Stimulated activated naive CD8-positive, alpha-beta T cell treated with anti-CD3 and anti-CD28 coated beads, Interleukin-15, Interleukin-2, amounts not matched to agents 100 ng/mL and 50 ng/mL, for 24 hours (primary cell): ENCODE results near the gene HCFC1R1.

Source experiments
- H3K27ac Mint-ChIP-seq: one replicate; pipeline ENCODE4 v1.8.0; 2021; ENCODE audit warnings: mild to moderate bottlenecking, mixed read lengths
- H3K27me3 Mint-ChIP-seq: one replicate; pipeline ENCODE4 v1.8.0; 2021; ENCODE audit warnings: mixed read lengths
- H3K36me3 Mint-ChIP-seq: one replicate; pipeline ENCODE4 v1.8.0; 2021; ENCODE audit warnings: low read depth, mixed read lengths
- H3K4me1 Mint-ChIP-seq: one replicate; pipeline ENCODE4 v1.8.0; 2021; ENCODE audit warnings: low read depth, mixed read lengths
- H3K4me3 Mint-ChIP-seq: one replicate; pipeline ENCODE4 v1.8.0; 2021; ENCODE audit warnings: mild to moderate bottlenecking, mixed read lengths
- H3K9me3 Mint-ChIP-seq: one replicate; pipeline ENCODE4 v1.8.0; 2021; ENCODE audit warnings: mixed read lengths

Gene HCFC1R1

DNA sequence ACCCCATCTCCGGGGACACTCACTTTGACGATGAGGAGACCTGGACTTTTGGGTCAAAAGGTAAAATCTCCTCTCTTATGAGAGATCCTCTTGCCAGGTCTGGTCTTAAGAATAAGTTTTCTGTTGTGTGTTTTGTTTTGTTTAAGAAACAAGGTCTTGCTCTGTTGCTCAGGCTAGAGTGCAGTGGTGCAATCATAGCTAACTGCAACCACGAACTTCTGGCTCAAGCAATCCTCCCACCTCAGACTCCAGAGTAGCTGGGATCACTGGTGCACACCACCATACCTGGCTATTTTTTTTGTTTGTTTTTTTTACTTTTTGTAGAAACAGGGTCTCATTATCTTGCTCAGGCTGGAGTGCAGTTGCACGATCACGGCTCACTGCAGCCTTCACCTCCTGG, 26.7 kb upstream of the HCFC1R1 start:
- Mint-ChIP-seq H3K36me3 (peaks cover 5% of the 10 kb centered on the region), H3K4me3 (no peak overlapping the region), H3K27ac (no peak overlapping the region), H3K9me3 (no peaks in the 10 kb centered on the region), H3K4me1 (peaks cover 21% of the 10 kb centered on the region), H3K27me3 (peaks cover 15% of the 10 kb centered on the region)

GRCh38 chr16:3049921-3050481, 26.3 kb upstream of the HCFC1R1 start:
- H3K4me1 Mint-ChIP-seq = peaks cover 21% of the 10 kb centered on the region
- H3K27ac Mint-ChIP-seq = no peak overlapping the region
- peaks cover 20% of the 10 kb centered on the region for H3K27me3 Mint-ChIP-seq
- peaks cover under 1% of the 10 kb centered on the region for H3K36me3 Mint-ChIP-seq
- H3K9me3 Mint-ChIP-seq = no peaks in the 10 kb centered on the region
- no peak overlapping the region for H3K4me3 Mint-ChIP-seq

GRCh38 chr16:3047387-3047720, 23.6 kb upstream of the HCFC1R1 start:
- H3K9me3 Mint-ChIP-seq = no peaks in the 10 kb centered on the region
- H3K4me1 Mint-ChIP-seq = peaks cover 17% of the 10 kb centered on the region
- no peak overlapping the region for H3K4me3 Mint-ChIP-seq
- peaks cover 39% of the 10 kb centered on the region for H3K27me3 Mint-ChIP-seq
- H3K36me3 Mint-ChIP-seq = no peaks in the 10 kb centered on the region
- no peak overlapping the region for H3K27ac Mint-ChIP-seq

GRCh38 chr16:3046641-3047386, 23.1 kb upstream of the HCFC1R1 start:
- Mint-ChIP-seq H3K9me3 (no peaks in the 10 kb centered on the region), H3K27me3 (peaks cover 39% of the 10 kb centered on the region), H3K4me1 (peaks cover 17% of the 10 kb centered on the region), H3K36me3 (no peaks in the 10 kb centered on the region), H3K27ac (no peak overlapping the region), H3K4me3 (no peak overlapping the region)

GRCh38 chr16:3045758-3046640, 22.3 kb upstream of the HCFC1R1 start, which contains the start of gene MMP25:
Gene MMP25, plus strand, starts transcription at chr16:3046561. Its CDS starts 357 bp downstream, at chr16:3046918.
- H3K27me3 Mint-ChIP-seq = peaks cover 39% of the 10 kb centered on the region
- H3K9me3 Mint-ChIP-seq = no peaks in the 10 kb centered on the region
- H3K36me3 Mint-ChIP-seq = no peaks in the 10 kb centered on the region
- peak within 1 kb of the TSS; percentile 65 for H3K4me3 Mint-ChIP-seq
- no peak within 1 kb of the TSS for H3K27ac Mint-ChIP-seq
- peaks cover 17% of the 10 kb centered on the region for H3K4me1 Mint-ChIP-seq

- Mint-ChIP-seq H3K27ac (no peak overlapping the region), H3K4me1 (peaks cover 18% of the 10 kb centered on the region), H3K36me3 (no peaks in the 10 kb centered on the region), H3K4me3 (peak overlapping the region; percentile 65), H3K9me3 (no peaks in the 10 kb centered on the region), H3K27me3 (peaks cover 45% of the 10 kb centered on the region)
These were observed 21.0 kb upstream of the HCFC1R1 start for GRCh38 chr16:3044708-3045107.

GRCh38 chr16:3042376-3042775, 18.6 kb upstream of the HCFC1R1 start:
- Mint-ChIP-seq H3K9me3 (no peaks in the 10 kb centered on the region), H3K4me1 (peaks cover 16% of the 10 kb centered on the region), H3K36me3 (no peaks in the 10 kb centered on the region), H3K27me3 (peaks cover 56% of the 10 kb centered on the region), H3K4me3 (no peak overlapping the region), H3K27ac (no peak overlapping the region)

DNA sequence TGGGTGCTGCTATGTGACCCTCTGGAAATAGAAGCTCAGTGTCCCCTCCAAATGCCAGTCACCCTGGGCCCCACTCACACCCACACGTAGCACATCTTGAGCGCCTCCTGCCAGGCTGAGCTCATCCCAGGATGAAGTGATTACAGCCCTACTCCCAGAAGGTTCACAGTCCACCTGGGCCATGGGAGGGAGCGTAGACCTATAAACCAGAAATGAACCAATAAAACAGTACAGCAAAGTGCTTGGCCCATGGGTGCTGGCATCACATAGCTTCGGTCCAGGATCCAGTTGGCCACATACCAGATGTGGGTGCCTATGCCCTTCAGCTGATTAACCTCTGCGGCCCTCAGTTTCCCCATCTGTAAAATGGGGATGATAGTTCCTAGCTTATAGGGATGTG, 15.2 kb upstream of the HCFC1R1 start:
- no peak overlapping the region for H3K27ac Mint-ChIP-seq
- peaks cover 55% of the 10 kb centered on the region for H3K27me3 Mint-ChIP-seq
- no peaks in the 10 kb centered on the region for H3K9me3 Mint-ChIP-seq
- peaks cover 8% of the 10 kb centered on the region for H3K4me1 Mint-ChIP-seq
- H3K36me3 Mint-ChIP-seq = no peaks in the 10 kb centered on the region
- H3K4me3 Mint-ChIP-seq = no peak overlapping the region

- no peaks in the 10 kb centered on the region for H3K36me3 Mint-ChIP-seq
- no peak overlapping the region for H3K27ac Mint-ChIP-seq
- H3K9me3 Mint-ChIP-seq = no peaks in the 10 kb centered on the region
- H3K4me1 Mint-ChIP-seq = peaks cover 8% of the 10 kb centered on the region
- H3K4me3 Mint-ChIP-seq = no peak overlapping the region
- H3K27me3 Mint-ChIP-seq = peaks cover 55% of the 10 kb centered on the region
These were observed 14.5 kb upstream of the HCFC1R1 start for GRCh38 chr16:3038256-3038655.

- Mint-ChIP-seq H3K27me3 (peaks cover 65% of the 10 kb centered on the region), H3K36me3 (no peaks in the 10 kb centered on the region), H3K4me3 (peak within 1 kb of the TSS; percentile 20), H3K4me1 (peaks cover 8% of the 10 kb centered on the region), H3K27ac (no peak within 1 kb of the TSS), H3K9me3 (no peaks in the 10 kb centered on the region)
These were observed 13.1 kb upstream of the HCFC1R1 start, which contains the start of gene BICDL2 for GRCh38 chr16:3036726-3037315. Gene BICDL2, minus strand, starts transcription at chr16:3036944. Its CDS starts 1,448 bp downstream, at chr16:3035496.

DNA sequence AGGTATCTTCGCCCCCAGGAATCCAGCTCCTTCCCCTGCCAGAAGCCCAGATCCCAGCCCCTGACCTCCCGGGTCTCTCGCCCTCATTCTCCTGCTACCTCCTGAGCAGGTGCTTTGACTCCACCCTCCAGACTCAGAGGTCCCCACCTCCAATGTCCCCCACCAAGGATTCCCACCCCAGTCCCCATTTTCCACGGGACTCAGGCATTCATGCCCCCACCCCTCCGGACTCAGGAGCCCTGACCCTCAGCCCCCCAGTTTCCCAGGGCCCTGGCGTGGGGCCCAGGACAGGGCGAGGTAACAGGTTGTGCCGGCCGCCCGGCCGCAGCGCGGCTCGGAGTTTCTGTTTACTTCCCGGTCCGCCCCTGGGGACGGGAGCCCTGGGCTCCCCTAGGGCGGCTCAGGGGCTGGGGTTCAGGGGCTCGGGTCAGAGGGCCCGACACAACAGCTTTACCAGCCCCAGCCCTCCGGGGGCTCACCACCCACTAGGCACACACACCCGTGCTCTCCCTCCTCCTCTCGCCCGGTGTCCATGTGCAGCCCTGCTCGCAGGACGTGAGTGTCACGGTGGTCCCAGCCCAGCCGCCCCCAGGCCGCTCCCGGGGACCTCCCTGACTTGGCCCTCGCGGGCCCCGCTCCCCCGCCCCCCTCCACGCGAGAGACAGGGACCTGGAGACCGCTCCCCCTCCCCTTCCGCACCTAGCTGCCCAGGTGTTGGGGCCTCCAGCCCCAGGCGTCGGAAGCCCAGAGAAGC, 12.4 kb upstream of the HCFC1R1 start:
- Mint-ChIP-seq H3K36me3 (no peaks in the 10 kb centered on the region), H3K4me1 (peaks cover 8% of the 10 kb centered on the region), H3K27me3 (peaks cover 69% of the 10 kb centered on the region), H3K27ac (no peak overlapping the region), H3K4me3 (no peak overlapping the region), H3K9me3 (no peaks in the 10 kb centered on the region)

DNA sequence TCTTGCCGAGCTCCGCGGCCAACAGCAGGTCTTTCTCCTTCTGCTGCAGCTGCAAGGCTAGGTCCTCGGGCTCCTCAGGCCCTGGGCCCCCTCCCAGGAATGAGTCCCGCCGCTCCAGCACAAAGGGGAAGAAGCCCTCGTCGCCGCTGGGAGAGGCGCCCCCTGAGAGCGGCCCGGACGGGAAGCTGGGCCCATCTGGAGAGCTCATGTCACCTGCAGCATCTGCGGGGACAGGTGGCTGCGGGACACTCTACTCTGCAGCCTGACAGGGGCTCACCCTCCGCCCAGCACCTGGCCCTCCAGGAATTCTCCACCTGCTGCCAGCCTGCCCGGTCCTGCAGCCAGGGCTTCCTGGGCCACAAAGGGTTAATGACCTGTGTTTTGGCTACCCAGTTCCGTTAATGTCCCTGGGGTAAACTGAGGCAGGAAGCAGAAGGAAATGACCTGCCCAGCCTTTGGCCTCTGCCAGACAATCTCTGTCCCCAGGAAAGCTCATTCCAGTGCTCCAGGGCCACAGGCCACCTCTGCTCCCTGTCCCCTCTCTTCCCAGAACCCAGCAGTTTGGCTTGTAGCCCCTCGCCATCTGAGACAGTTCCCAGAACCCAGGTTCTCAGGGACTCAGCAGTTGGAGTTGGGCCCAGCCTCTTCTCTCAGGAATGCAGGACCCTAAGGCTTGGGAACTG, 11.7 kb upstream of the HCFC1R1 start:
- no peaks in the 10 kb centered on the region for H3K9me3 Mint-ChIP-seq
- no peak overlapping the region for H3K27ac Mint-ChIP-seq
- peaks cover 8% of the 10 kb centered on the region for H3K4me1 Mint-ChIP-seq
- H3K36me3 Mint-ChIP-seq = no peaks in the 10 kb centered on the region
- H3K27me3 Mint-ChIP-seq = peaks cover 74% of the 10 kb centered on the region
- H3K4me3 Mint-ChIP-seq = no peak overlapping the region

DNA sequence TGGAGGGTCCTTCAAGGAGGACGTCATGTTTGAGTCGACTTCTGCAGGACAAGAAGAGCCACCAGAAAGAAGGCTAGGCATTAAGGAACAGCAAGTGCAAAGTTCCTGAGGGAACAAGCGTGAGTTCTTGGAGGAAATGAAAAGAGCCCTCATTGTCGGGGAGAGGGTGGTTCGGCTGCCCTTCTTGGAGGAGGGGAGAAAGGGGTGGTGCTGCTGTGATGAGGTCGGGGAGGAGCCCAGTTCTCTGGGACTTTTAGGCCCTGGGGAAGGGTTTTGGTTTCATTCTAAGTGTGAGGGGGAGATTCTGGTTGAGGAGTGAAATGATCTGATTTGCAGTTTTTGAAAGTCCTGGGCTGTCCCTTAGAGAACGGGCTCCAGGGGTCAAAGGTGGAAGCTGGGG, 8.9 kb upstream of the HCFC1R1 start:
- Mint-ChIP-seq H3K9me3 (no peaks in the 10 kb centered on the region), H3K27me3 (peaks cover 68% of the 10 kb centered on the region), H3K4me1 (peaks cover 22% of the 10 kb centered on the region), H3K36me3 (no peaks in the 10 kb centered on the region), H3K27ac (no peak overlapping the region), H3K4me3 (no peak overlapping the region)
